Body of pancreas (tissue), 4 donors: ENCODE results near the gene SP110.

ENCODE experiments used
- CTCF ChIP-seq, 7 experiments: fragments of 450-650 bp in 4 of 7; fragments of 200-600 bp in 3 of 7; sonication (generic) in 3 of 7; IDR thresholded peaks; one replicate each; pipeline ENCODE4 v1.5.1; 2016 to 2019; ENCODE audit warnings: antibody characterized with exemption in 7 of 7
- POLR2A ChIP-seq, 3 donors: fragments of 450-650 bp; IDR thresholded peaks; one replicate each; pipeline ENCODE4 v1.6.1; 2016; ENCODE audit warnings: antibody characterized with exemption in 3 of 3, mild to moderate bottlenecking in 2 of 3

- TF ChIP-seq CTCF (IDR thresholded peaks at IDR 0.05) (no peak), POLR2A (IDR thresholded peaks at IDR 0.05) (no peak)
Measured at GRCh38 chr2:230227216-230227615, 7.4 kb upstream of the SP110 start.
